Epithelial cell of proximal tubule (primary cell): ENCODE measurements around the gene SRP14. TPM values are rescaled to one million over a fixed set of nuclear protein-coding genes. Genes with fewer than 3 reads are reported as not detected.

ENCODE experiments used
- DNase-seq: peaks from one replicate; pipeline ENCODE4 v3.0.0-alpha.2; 2011; ENCODE audit warnings: low read depth
- H3K4me3 ChIP-seq: 2 replicates; pipeline ENCODE4 v1.5.1; 2011; ENCODE audit warnings: low read depth, mild to moderate bottlenecking, low read length
- CTCF ChIP-seq: conservative IDR thresholded peaks from 2 replicates; pipeline ENCODE4 v1.5.1; 2012; ENCODE audit warnings: low read depth, mild to moderate bottlenecking, low read length
- total RNA-seq: library from RNA; depleted of rRNA; stranded (reverse); fragments of >200 nt; gene quantifications from 2 replicates; pipeline ENCODE4 v1.2.3, GENCODE V29; 2015

The SRP14 gene
- total RNA-seq, 1 donor from 2014 or later = 402 TPM

GRCh38 chr15:40059821-40060220, 20.8 kb upstream of the SRP14 start:
- DNase-seq = no peak
- no peak overlapping the region for H3K4me3 ChIP-seq
- TF ChIP-seq CTCF = no peak

GRCh38 chr15:40058476-40059140, 19.6 kb upstream of the SRP14 start:
- no peak for DNase-seq
- no peak for TF ChIP-seq CTCF
- no peak overlapping the region for H3K4me3 ChIP-seq

- no peak for TF ChIP-seq CTCF
- DNase-seq = no peak
- H3K4me3 ChIP-seq = no peak overlapping the region
Observed at GRCh38 chr15:40055576-40056293, 16.8 kb upstream of the SRP14 start.

GRCh38 chr15:40054855-40055575, 16.0 kb upstream of the SRP14 start:
- DNase-seq = no peak
- no peak for TF ChIP-seq CTCF

GRCh38 chr15:40054605-40054854, 15.5 kb upstream of the SRP14 start:
- no peak for TF ChIP-seq CTCF
- no peak overlapping the region for H3K4me3 ChIP-seq

More at GRCh38 chr15:40054855-40055575, 16.0 kb upstream of the SRP14 start:
- H3K4me3 ChIP-seq = no peak overlapping the region

GRCh38 chr15:40053831-40054604, 15.0 kb upstream of the SRP14 start:
- no peak for DNase-seq
- H3K4me3 ChIP-seq = no peak overlapping the region
- no peak for TF ChIP-seq CTCF

More at GRCh38 chr15:40054605-40054854, 15.5 kb upstream of the SRP14 start:
- no peak for DNase-seq
